ACC112 (cell line): ENCODE measurements around the gene ACER3.
A peak's percentile ranks its signal among the peaks of the same experiment; 100 is the strongest.
"Not testable (repeated sequence)": the region's sequence is repeated elsewhere in the genome, so short reads cannot be mapped to it uniquely, and the experiment has no call there.

Experiments
- H2AFZ ChIP-seq: fragments of 200-600 bp; sonication (generic); one replicate; pipeline ENCODE4 v1.6.0; 2017; ENCODE audit warnings: antibody characterized with exemption, low read length; ENCODE audit not compliant: unreplicated experiment
- H3K27ac ChIP-seq: fragments of 200-600 bp; sonication (generic); 2 replicates; pipeline ENCODE4 v1.5.1; 2014; ENCODE audit warnings: low read depth, mild to moderate bottlenecking, antibody characterized with exemption, low read length, moderate library complexity
- H3K27me3 ChIP-seq: fragments of 200-600 bp; sonication (generic); 2 replicates; pipeline ENCODE4 v1.6.1; 2014; ENCODE audit warnings: mild to moderate bottlenecking, antibody characterized with exemption, low read length, moderate library complexity, mixed read lengths; ENCODE audit not compliant: insufficient read depth
- H3K36me3 ChIP-seq: fragments of 200-600 bp; sonication (generic); 2 replicates; pipeline ENCODE4 v1.6.1; 2016; ENCODE audit warnings: mild to moderate bottlenecking, antibody characterized with exemption, low read length, moderate library complexity, mixed read lengths; ENCODE audit not compliant: insufficient read depth
- H3K4me1 ChIP-seq: fragments of 200-600 bp; sonication (generic); one replicate; pipeline ENCODE4 v1.6.1; 2016; ENCODE audit warnings: low read length, mixed read lengths; ENCODE audit not compliant: insufficient read depth, unreplicated experiment, control insufficient read depth
- H3K4me3 ChIP-seq: fragments of 200-600 bp; sonication (generic); 2 replicates; pipeline ENCODE4 v1.5.1; 2014; ENCODE audit warnings: mild to moderate bottlenecking, low read depth, low read length
- H3K79me2 ChIP-seq: fragments of 200-600 bp; sonication (generic); one replicate; pipeline ENCODE4 v1.6.0; 2016; ENCODE audit warnings: low read length; ENCODE audit not compliant: control insufficient read depth, unreplicated experiment, insufficient read depth

ACER3 gene

GRCh38 chr11:77059806-77060205, 199.1 kb downstream of the ACER3 start:
- Histone ChIP-seq H2AFZ (no peak overlapping the region), H3K36me3 (no peaks in the 10 kb centered on the region), H3K27ac (no peak overlapping the region), H3K79me2 (no peaks in the 10 kb centered on the region), H3K4me3 (no peak overlapping the region), H3K4me1 (no peaks in the 10 kb centered on the region), H3K27me3 (0 out of 2 replicates have a peak, but pooled peaks cover 5% of the 10 kb centered on the region)

- Histone ChIP-seq H3K27ac (no peak overlapping the region), H2AFZ (no peak overlapping the region), H3K27me3 (0 out of 2 replicates have a peak, but pooled peaks cover 5% of the 10 kb centered on the region), H3K4me3 (no peak overlapping the region), H3K79me2 (no peaks in the 10 kb centered on the region), H3K36me3 (no peaks in the 10 kb centered on the region), H3K4me1 (no peaks in the 10 kb centered on the region)
These were observed 199.5 kb downstream of the ACER3 start for GRCh38 chr11:77060234-77060633.

- not testable (repeated sequence) for H3K36me3 ChIP-seq, H3K27me3 ChIP-seq, H2AFZ ChIP-seq, H3K4me3 ChIP-seq, H3K27ac ChIP-seq, H3K4me1 ChIP-seq, H3K79me2 ChIP-seq
These were observed 200.5 kb downstream of the ACER3 start for GRCh38 chr11:77061258-77061657.

GRCh38 chr11:77062924-77063323, 202.2 kb downstream of the ACER3 start:
- H3K27ac ChIP-seq = no peak overlapping the region
- no peak overlapping the region for H2AFZ ChIP-seq
- peaks cover 5% of the 10 kb centered on the region for H3K4me1 ChIP-seq
- no peak overlapping the region for H3K4me3 ChIP-seq
- H3K79me2 ChIP-seq = peaks cover 4% of the 10 kb centered on the region
- H3K27me3 ChIP-seq = 0 out of 2 replicates have a peak, but pooled peaks cover 5% of the 10 kb centered on the region
- no peaks in the 10 kb centered on the region for H3K36me3 ChIP-seq

DNA sequence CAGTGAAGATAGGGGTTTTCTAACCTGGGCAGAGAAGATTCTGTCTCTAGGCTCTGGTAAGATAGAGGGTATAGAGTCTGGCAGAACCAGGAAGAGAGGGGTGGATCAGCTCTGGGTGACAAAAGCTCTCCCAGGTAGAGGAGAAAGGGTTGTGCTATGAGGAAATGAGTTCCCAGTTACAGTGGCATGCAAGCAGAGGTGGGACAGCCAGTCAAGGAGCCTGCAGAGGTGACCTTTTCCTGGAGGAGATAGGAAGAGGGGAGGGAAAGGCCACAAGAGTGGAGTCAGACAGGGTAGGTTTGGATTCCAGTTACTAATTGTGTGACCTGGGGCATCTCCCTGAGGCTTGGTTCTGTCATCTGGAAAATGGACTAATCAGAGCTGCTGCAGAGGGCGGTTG, 202.7 kb downstream of the ACER3 start:
- Histone ChIP-seq H3K36me3 (no peaks in the 10 kb centered on the region), H3K27ac (no peak overlapping the region), H3K27me3 (0 out of 2 replicates have a peak, but pooled peaks cover 5% of the 10 kb centered on the region), H3K79me2 (peaks cover 8% of the 10 kb centered on the region), H3K4me1 (peaks cover 9% of the 10 kb centered on the region), H2AFZ (no peak overlapping the region), H3K4me3 (no peak overlapping the region)

GRCh38 chr11:77063861-77064260, 203.1 kb downstream of the ACER3 start:
- Histone ChIP-seq H3K27ac (no peak overlapping the region), H3K79me2 (peaks cover 13% of the 10 kb centered on the region), H3K27me3 (0 out of 2 replicates have a peak, but pooled peaks cover 5% of the 10 kb centered on the region), H3K4me3 (no peak overlapping the region), H3K36me3 (no peaks in the 10 kb centered on the region), H3K4me1 (peaks cover 9% of the 10 kb centered on the region), H2AFZ (no peak overlapping the region)

GRCh38 chr11:77064648-77065217, 204.0 kb downstream of the ACER3 start:
- Histone ChIP-seq H2AFZ (no peak overlapping the region), H3K4me1 (peaks cover 9% of the 10 kb centered on the region), H3K4me3 (no peak overlapping the region), H3K27me3 (0 out of 2 replicates have a peak, but pooled peaks cover under 1% of the 10 kb centered on the region), H3K79me2 (peaks cover 21% of the 10 kb centered on the region), H3K36me3 (no peaks in the 10 kb centered on the region), H3K27ac (no peak overlapping the region)

GRCh38 chr11:77065878-77066228, 205.1 kb downstream of the ACER3 start:
- Histone ChIP-seq H3K27ac (peak overlapping the region; percentile 45), H3K4me3 (peak overlapping the region; percentile 90), H3K27me3 (no peaks in the 10 kb centered on the region), H3K79me2 (peaks cover 30% of the 10 kb centered on the region), H2AFZ (peak overlapping the region; percentile 65), H3K36me3 (no peaks in the 10 kb centered on the region), H3K4me1 (peaks cover 9% of the 10 kb centered on the region)

DNA sequence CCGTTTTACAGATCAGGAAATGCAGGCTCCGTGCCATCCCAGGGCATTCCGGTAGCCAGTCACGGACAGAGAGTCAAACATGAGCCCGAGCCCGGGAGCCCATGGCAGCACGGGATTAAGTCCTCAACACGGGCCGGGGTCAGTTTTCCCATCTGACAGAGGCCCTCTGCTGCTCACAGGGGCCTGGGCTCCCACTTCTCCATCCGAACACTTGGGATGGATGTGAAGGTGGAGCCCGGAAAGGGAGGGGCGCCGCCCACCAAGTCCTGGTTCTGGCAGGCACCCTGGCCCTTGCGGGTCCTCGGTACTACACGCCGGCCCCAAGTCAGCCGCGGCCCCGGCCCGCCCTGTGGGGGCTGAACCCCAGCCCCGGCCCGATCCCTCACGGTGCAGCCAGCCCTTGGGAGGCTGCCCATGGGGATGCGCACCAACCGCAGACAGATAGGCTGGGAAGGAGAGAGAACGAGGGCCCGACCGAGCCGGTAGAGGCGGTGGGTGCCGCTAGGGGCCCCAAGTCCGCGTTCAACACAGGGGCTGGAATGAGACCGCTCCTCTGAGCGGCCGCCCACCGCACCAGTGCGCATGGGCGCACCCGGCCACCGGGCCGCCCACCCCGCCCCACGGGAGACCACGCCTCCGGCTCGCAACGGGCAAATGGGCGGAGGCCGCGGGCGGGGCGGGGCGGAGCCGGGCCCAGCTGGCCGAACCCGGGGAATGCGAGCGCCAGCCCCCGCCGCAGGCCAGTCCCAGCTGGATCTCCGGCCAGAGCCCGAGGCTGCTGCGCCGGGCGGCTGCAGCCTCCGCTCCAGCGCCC, 205.7 kb downstream of the ACER3 start, which contains the start of gene CAPN5:
Gene CAPN5, plus strand, starts transcription at position 743 of the 814 bp plus-strand sequence. CDS start 17,916 bp downstream, outside the sequence.
- H2AFZ ChIP-seq = peak within 1 kb of the TSS; percentile 65
- peaks cover 36% of the 10 kb centered on the region for H3K79me2 ChIP-seq
- no peaks in the 10 kb centered on the region for H3K36me3 ChIP-seq
- peaks cover 12% of the 10 kb centered on the region for H3K4me1 ChIP-seq
- H3K27ac ChIP-seq = peak within 1 kb of the TSS; percentile 45
- H3K4me3 ChIP-seq = peak within 1 kb of the TSS; percentile 90
- H3K27me3 ChIP-seq = no peaks in the 10 kb centered on the region

DNA sequence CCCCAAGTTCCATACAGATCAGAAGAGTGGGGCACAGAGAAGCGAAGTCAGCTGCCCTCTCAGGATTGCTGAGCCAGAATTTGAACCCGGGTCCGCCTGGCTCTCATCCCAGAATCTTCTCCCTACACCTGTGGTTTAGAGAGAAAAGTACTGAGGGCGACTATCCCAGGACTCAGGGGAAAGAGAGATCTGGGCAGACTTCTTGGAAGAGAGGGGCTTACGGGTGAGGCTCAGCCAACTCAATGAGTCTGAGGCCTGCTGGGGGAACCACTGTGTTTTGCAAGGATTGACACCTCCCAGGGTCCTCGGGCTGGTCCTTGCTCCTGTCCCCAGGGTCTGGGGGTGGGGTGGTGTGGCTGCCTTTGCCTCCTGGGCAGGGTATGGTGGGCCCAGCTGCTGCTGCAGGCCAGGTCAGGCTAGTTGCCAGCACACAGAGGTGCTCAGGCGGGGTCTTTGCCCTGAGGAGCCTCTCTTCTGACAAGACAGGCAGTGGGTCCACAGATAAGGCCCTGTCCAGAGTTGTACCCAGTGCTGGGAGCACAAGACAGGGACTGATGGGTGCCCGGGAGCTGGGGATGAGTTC, 207.2 kb downstream of the ACER3 start:
- no peak overlapping the region for H2AFZ ChIP-seq
- H3K4me1 ChIP-seq = peaks cover 27% of the 10 kb centered on the region
- H3K27me3 ChIP-seq = no peaks in the 10 kb centered on the region
- H3K79me2 ChIP-seq = peaks cover 36% of the 10 kb centered on the region
- no peak overlapping the region for H3K27ac ChIP-seq
- no peaks in the 10 kb centered on the region for H3K36me3 ChIP-seq
- H3K4me3 ChIP-seq = peak overlapping the region; percentile 90
